HG02678 (cell line): Measurements from ENCODE around the gene ALK.

Source experiments
- ATAC-seq: cut with Tn5 transposase; IDR thresholded peaks from one replicate; pipeline ENCODE4 v1.9.1; 2021; ENCODE audit warnings: mild to moderate bottlenecking, moderate library complexity; ENCODE audit not compliant: unreplicated experiment

Gene ALK

DNA sequence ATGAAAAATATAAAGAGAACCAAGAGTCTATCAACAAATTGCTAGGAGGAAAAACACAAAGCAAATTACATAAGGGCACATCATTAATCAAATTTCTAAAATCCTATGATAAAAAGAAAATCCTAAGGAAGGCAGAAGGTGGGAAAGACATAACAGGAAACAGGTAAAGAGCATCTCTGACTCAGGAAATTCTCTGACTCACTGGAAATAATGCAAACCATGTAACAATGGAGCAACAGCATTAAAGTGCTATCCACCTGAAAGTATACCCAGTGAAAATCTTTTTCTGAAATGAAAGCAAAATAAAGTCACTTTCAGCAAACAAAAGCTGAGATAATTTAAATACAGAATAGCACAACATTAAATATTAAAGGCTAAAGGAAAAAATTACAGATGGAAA, 10.9 kb downstream of the ALK start:
- no peak for ATAC-seq

DNA sequence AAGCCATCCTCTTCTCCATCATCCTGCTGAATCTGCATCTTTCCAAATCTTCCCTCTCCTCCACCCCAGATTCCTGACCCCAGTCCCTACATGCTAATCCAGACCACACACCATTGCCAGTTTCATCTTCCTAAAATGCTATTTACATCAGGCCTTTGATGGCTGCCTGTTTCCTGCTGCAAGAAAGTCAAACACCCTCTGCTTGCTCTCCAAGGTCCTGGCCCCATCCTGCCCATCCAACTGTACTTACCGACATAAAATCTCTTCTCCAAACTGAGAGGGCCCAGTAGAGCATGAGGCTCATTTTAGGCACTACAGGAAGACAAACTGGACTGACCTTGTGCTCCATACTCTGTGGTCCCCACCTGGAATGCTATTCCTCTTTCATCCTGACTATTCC, 19.0 kb downstream of the ALK start:
- ATAC-seq: no peak

- no peak for ATAC-seq
Observed at GRCh38 chr2:29900971-29901633, 20.3 kb downstream of the ALK start.

DNA sequence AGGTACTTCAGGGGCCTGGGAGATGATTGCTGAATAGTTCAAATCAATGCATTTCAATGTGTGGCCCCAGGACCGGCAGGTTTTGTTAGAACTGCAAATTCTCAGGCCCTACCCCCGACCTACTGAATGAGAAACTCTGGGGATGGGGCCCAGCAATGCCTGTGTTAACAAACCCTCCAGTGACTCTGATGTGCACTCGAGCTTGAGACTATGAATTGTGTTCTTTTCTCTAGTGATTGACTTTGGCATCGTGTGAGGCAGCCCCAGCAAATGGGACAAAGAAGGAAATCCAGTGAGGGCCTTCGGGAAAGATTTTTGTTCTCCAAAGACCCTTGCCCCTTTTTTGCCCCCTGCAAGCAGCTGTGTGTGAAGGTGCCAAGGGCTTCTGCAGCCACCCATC, 22.4 kb downstream of the ALK start:
- no peak for ATAC-seq

- no peak for ATAC-seq
Observed at GRCh38 chr2:29894822-29895614, 26.4 kb downstream of the ALK start.

DNA sequence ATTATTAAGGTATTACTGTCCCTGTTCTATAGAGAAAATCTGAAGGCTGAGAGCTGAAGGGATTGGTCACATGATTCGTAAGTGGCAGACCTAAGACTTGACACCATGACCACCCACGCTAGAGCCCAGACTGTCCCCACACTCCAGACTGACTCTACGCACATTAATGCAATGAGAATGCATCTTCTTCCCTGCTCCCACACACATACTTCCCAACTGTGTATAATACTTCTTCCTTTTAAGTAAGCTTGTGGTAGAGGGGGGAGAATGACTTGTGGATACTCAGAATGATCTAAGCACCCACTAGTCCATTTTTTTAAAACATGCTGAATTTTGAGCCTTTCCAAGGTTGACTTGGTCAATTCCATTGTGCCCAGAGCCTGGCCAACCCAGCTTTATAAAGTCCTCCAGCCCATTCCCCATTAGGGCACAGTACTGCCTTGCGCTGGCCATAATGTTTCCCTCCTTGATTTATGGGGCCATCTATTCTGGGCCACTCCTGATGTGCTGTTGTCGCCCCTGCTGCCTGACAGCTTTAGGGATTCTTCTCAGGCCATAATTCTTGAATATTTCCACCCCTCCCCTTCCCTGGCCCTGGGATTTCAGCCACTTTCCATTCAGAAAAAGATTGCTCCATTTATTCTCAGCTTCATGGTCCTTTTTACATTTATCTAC, 28.7 kb downstream of the ALK start:
- no peak for ATAC-seq

GRCh38 chr2:29881089-29881730, 40.2 kb downstream of the ALK start:
- ATAC-seq: no peak

DNA sequence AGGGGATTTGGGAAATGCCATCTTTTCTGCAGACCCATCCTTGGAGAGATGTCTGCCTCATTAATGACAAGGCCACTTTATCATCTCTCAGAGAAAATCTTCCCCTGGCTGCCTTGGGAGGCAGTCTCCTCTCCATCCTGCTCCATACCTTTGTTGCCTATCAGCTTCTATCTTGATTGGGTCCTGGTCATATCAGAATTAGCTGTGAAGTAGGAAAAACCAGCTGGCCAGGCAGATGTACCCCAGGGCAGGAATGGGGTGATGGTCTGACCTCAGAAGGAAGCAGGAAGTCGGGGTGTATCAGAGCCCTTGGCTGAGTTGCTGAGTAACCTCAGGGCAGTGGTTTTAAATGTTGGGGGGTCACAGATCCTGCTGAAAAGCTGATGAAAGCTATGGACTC, 41.3 kb downstream of the ALK start:
- no peak for ATAC-seq

GRCh38 chr2:29879456-29879855, 41.9 kb downstream of the ALK start:
- ATAC-seq: no peak

DNA sequence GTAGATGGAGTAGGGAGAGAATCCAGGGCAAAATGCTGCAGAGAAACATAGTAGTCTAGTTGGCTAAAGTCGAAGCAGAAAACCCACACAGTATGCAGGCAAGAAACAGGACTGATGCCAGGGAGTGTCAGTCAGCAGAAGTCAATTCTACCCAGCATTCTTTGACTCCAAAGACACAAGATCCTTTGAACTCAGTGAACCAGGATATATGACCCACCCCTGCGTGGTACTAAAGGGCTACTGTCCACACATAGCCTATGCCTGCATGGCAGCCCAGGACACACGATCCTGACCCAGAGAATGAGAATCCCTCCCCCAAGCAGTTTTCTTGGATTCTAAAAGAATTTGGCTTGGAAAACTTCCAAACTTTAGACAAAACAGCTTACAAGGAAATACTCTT, 42.5 kb downstream of the ALK start:
- ATAC-seq: no peak

DNA sequence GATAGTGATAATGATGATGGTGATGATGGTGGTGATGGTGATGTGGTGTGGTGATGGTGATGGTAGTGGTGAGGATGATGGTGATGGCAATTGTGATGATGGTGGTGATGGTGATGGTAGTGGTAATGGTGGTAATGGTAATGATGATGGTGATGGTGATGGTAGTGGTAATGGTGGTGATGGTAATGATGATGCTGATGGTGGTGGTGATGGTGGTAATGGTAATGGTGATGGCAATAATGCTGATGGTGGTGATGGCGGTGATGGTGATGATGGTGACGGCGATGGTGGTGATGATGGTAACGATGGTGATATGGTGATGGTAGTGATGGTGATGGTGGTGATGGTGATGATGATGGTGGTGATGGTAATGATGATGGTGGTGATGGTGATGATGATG, 45.0 kb downstream of the ALK start:
- ATAC-seq: no peak

- no peak for ATAC-seq
Observed at GRCh38 chr2:29874745-29875144, 46.6 kb downstream of the ALK start.

- ATAC-seq: no peak
Observed at GRCh38 chr2:29872870-29873269, 48.5 kb downstream of the ALK start.

DNA sequence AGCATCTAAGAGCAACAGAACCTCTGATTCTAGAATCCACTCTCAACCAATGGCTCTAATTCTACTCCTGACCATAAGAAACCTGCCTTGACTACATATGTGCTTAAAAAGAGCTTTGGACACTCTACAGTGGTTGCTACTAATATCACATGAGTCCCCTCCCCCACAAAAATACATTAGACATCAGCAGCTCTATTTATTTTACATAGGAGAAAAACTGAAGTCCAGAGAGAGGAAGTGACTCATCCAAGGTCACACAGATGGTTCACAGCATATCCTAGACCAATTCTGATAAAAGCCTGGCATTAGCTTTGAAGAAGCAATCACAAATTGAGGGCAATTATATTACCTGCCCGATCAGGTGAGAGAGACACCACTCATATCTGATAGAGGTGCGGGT, 49.8 kb downstream of the ALK start:
- ATAC-seq: no peak

- ATAC-seq: no peak
Observed at GRCh38 chr2:29865512-29865911, 55.9 kb downstream of the ALK start.

DNA sequence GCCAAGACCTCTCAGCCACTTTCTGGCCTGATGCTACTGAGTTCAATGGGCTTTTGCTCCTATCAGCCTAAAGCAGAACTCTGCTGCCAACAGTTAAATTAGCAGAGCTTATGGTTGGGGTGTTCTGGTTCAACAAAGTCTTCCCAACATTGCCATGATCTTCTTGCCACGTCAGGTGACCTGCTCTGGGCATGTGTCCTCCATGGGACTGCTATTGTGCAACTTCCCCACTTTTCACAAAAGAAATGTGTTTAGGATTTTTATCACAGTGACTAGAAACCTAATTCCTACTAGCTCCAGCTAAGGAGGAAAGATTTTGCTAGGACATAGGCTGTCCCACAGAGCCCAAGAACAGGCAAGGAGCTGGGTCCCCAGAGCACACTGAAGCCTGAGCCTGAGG, 56.4 kb downstream of the ALK start:
- no peak for ATAC-seq

DNA sequence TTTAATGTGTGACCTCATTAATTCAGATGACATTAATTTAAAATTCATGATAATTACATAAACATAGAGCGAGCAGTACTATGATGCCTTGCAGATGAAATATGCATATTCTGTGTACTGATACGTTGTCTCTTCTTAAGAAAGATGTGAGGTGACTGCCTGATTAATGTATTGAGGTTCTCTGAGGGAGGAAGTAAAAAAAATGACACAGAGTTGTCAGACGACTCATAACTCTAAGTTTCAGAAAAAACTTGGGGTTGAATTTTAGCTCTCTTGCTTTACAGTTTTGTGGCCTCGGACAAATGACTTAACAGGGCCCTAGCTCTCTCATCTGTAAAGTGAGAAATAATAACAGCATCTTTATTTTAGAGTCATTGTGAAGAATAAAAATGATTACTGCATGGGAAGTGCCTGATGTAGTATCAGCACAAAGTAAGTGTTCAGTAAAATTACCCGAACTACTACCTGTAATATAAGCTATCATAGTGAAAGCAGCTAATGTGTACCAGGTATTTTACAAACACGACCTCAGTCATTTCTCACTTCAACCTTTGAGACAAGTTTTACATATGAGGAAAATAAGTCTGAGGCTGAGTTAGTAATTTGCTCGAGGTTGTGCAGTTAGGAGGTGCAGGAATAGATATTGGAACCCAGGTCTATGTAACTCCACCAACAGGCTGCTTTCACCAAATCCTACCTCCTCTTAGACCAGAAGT, 65.3 kb downstream of the ALK start:
- no peak for ATAC-seq

DNA sequence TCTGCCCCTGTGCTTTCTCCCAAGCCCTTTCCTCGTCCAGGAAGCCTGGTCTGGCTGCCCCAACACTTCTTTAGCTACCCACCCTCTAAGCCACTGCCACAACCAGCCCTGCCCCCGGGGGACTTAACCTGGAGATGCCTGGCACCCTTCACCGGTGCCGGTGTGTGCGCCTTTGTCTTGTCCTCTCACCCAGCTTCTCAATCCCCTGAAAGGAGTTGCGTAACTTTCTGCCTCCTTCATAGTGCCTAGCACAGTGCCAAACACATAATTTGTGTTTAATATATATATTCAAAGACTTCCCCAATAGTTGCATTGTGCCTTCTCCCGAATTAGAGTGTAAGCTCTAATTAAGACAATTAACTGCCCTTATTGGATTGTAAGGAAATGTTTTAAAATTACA, 70.6 kb downstream of the ALK start:
- no peak for ATAC-seq

DNA sequence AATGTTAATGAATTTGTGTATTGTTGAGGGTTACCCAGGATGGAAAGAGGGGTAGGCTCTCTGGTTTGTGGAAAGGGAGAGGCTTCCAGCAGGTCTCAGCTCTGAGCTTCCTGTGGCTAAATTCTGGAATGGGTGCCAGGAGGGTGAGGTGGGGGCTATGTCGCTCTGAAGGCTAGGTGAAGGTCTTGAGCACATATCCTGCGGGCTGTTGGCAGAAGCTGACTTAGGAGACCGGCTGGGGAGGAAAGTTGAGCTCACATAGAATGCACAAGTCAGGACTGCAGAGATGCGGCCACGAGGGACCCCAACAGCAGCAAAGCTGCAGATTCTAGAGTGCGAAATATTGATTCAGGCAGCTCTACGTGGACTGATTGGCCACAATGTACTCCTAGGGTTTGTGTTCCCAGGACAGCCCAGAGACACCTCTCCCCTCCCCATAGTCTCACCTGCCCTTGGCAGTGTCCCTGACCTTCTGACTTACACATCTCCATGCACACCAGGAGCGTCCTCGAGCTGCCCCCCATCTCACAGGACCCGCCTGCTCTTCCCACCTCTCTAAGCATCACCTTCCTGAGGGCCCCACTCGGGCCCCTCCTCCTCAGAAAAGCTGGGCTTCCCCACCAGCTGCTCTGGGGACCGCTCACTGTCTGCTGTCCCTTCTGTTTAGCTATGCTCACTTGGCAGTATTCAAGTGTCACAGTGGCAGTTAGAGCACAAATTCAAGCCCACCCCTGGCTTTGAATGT, 72.6 kb downstream of the ALK start:
- ATAC-seq: no peak

DNA sequence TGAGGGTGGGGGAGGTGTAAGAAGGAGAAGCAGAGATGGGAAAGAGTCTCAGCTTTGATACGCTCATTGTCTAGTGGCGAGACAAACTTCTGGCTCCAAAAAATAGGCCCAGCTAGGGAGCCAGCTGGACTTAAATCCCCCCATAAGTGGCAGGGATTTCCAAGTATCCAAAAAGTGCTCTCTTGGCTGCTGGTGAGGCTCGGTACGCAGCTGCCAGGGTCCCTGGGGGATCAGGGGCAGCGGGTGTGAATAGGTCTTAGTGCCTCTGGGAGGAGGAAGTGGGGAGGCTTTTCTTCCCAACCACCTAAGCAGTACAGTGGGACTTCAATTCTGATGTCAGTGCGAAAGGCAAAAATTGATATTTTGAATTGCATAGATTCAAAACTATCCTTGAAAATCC, 73.5 kb downstream of the ALK start:
- no peak for ATAC-seq
